ENCODE data around the gene FAT3. TPM values are rescaled to one million over a fixed set of nuclear protein-coding genes. Genes with fewer than 3 reads are reported as not detected.
A peak's percentile ranks its signal among the peaks of the same experiment; 100 is the strongest.

FAT3 gene
- total and polyA plus RNA-seq, 12 donors = 0.02 to 2.4 (median 0.11) TPM

DNA sequence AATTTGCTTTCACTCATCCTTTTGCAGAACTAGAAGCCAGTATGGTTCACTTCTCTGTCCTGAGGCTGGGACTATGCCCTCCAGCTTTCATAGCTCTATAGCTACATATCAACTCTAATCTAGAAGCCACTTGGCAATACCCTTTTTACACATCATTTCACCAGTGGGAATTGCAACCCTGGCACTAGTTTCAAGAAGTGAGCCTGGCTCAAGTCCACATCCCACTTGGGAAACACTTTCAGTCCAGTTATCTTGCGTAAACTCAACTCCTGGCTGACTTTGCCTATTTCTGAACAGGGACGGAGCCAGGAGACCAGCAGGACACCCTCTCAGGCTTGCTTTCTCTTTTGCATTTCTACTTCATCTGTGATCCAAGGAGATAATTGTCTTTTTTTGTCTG, 19.9 kb upstream of the FAT3 start:
- intact Hi-C loops (cut with DNase I) = no loop called here
- Histone ChIP-seq H3K27me3 (peaks cover 0 to 5% (median 0%) of the 10 kb centered on the region in 7 donors), H3K27ac (no peak overlapping the region), H3K4me3 (no peak overlapping the region), H3K4me1 (peaks cover 0 to 7% (median 0%) of the 10 kb centered on the region in 9 donors), H3K9me3 (peaks cover 0 to 3% (median 0%) of the 10 kb centered on the region in 11 donors), H3K36me3 (no peaks in the 10 kb centered on the region)
- ATAC-seq (peak in 6 of 8 donors; percentile 21 to 91 (median 59)), DNase-seq (peak in 1 of 2 donors; percentile 11)
- WGBS, 2 donors = 12 to 22% methylated on average over 2 of the region's 2 CpGs
- TF ChIP-seq, protein P1, sequence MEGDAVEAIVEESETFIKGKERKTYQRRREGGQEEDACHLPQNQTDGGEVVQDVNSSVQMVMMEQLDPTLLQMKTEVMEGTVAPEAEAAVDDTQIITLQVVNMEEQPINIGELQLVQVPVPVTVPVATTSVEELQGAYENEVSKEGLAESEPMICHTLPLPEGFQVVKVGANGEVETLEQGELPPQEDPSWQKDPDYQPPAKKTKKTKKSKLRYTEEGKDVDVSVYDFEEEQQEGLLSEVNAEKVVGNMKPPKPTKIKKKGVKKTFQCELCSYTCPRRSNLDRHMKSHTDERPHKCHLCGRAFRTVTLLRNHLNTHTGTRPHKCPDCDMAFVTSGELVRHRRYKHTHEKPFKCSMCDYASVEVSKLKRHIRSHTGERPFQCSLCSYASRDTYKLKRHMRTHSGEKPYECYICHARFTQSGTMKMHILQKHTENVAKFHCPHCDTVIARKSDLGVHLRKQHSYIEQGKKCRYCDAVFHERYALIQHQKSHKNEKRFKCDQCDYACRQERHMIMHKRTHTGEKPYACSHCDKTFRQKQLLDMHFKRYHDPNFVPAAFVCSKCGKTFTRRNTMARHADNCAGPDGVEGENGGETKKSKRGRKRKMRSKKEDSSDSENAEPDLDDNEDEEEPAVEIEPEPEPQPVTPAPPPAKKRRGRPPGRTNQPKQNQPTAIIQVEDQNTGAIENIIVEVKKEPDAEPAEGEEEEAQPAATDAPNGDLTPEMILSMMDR (IDR thresholded peaks at IDR 0.05) = no peak

DNA sequence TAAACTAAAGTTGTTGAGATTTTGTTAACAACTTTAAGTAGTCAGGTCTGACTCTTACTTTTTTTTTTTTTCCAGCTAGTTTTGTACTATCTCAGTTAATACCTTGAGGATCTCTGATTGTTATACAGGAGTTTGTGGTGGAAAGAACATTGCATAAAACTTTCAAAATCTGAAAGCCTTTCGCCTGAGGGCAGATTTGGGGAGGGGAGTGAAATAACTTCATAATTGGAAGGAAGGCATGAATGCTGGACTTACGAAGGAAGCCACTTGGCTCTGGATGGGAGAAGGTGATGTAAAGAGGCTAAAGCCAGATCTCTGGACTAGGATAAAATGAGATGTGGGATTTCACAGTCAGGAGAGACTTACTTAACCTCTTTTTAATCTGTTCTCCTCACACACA, 18.2 kb upstream of the FAT3 start:
- ATAC-seq (no peak), DNase-seq (no peak)
- no peaks in the 10 kb centered on the region for H3K36me3 ChIP-seq
- H3K27me3 ChIP-seq = peaks cover 0 to 8% (median 0%) of the 10 kb centered on the region in 7 donors
- H3K27ac ChIP-seq = no peak overlapping the region
- H3K4me1 ChIP-seq = peaks cover 0 to 7% (median 0%) of the 10 kb centered on the region in 9 donors
- intact Hi-C loops (cut with DNase I) = no loop called here
- WGBS, 2 donors = 85 to 95% methylated on average over 2 of the region's 2 CpGs
- TF ChIP-seq, protein P1 (IDR thresholded peaks at IDR 0.05) = no peak
- no peak overlapping the region for H3K4me3 ChIP-seq
- no peaks in the 10 kb centered on the region for H3K9me3 ChIP-seq

DNA sequence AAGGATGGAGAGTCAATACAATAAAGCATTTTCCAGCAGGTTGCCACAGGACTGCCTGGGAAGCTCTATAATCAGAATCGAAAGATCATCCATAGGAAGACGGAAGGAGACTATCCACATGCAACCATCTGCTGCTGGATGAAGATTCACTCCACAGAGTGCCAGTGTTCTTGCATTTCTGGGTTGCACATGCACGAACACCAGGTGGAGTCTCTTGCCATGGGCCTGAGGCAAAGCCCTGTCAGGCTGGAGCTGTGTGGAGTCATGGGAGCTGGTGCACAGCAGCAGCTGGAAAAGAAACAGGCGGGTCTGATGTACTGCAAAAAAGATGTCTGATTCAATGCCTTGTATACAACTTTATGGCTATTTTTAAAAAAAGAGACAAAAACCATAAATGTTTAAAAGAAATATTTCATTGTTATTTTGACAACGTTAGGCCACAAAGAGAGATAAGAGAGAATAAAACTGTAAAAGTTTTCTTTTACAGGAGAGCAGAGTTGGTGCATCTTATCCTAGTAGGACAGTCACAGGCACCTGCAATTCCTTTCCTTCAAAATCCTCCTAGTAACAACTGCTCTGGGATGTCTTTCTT, 12.9 kb upstream of the FAT3 start:
- TF ChIP-seq, protein P1 (IDR thresholded peaks at IDR 0.05) = peak in 7 of 9 donors; percentile 19 to 53 (median 46)
- no peak overlapping the region for H3K27ac ChIP-seq
- H3K4me3 ChIP-seq = no peak overlapping the region
- no peaks in the 10 kb centered on the region for H3K4me1 ChIP-seq
- intact Hi-C loops (cut with DNase I) = loop anchor here in 8 of 10 donors (5.0 to 10.0 kb wide), 2 partner anchors 673 to 676 kb away; no protein-coding TSS in a partner anchor
- no peaks in the 10 kb centered on the region for H3K9me3 ChIP-seq
- DNase-seq = peak; percentile 9 to 12
- WGBS, 2 donors = 64 to 67% methylated on average over 5 of the region's 5 CpGs
- peaks cover 0 to 8% (median 0%) of the 10 kb centered on the region in 7 donors for H3K27me3 ChIP-seq
- H3K36me3 ChIP-seq = no peaks in the 10 kb centered on the region
- ATAC-seq = peak in 5 of 8 donors; percentile 48 to 89 (median 75)

- TF ChIP-seq, protein P1 (IDR thresholded peaks at IDR 0.05) = no peak
- H3K4me3 ChIP-seq = no peak overlapping the region
- no peak overlapping the region for H3K27ac ChIP-seq
- no peaks in the 10 kb centered on the region for H3K4me1 ChIP-seq
- ATAC-seq = no peak
- H3K27me3 ChIP-seq = peaks cover 0 to 11% (median 6%) of the 10 kb centered on the region in 7 donors
- intact Hi-C loops (cut with DNase I) = loop anchor here in 8 of 10 donors (5.0 to 10.0 kb wide), 2 partner anchors 672 to 675 kb away; no protein-coding TSS in a partner anchor
- H3K36me3 ChIP-seq = no peaks in the 10 kb centered on the region
- WGBS, 2 donors = 61 to 81% methylated on average over 1 of the region's 1 CpG
- no peaks in the 10 kb centered on the region for H3K9me3 ChIP-seq
- no peak for DNase-seq
Measured at GRCh38 chr11:92212530-92212929, 12.1 kb upstream of the FAT3 start.

Measured in heart right ventricle (tissue), 16 donors.